ENCODE results near the gene TMEM108.

The TMEM108 gene

DNA sequence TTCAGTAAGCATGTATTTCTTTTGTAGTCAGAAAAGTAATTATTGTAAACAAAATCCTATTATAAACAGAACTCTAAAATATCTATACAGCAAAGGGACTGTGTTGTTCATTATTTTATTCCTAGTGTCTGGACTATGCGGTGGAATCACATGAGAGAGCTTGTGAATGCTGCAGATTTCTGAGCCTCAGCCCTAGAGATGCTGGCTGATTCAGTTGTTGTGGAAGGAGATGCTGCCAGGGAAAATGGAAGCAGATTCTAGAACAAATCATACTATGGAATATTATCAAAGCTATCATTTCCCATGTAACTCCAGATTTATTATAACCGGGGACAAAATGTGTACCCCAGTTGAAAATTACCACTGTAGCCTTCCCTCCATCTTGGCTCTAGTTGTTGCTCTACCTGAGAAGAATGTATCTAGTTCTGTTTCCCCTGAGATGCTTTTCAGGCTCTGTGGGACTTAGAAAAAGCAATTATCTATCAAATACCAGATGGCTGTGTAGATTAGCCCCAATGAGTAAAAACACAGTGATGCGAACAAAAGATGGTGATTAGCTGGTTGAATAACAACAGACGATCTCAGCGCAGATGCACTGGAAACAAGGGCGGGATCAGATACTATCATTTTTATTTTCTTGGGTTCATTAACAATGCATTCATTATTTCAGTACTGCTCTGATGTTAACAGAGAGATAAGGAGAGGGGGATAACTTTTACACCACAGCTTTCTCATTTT, 131.3 kb downstream of the TMEM108 start:
- DNase-seq, result no peak

DNA sequence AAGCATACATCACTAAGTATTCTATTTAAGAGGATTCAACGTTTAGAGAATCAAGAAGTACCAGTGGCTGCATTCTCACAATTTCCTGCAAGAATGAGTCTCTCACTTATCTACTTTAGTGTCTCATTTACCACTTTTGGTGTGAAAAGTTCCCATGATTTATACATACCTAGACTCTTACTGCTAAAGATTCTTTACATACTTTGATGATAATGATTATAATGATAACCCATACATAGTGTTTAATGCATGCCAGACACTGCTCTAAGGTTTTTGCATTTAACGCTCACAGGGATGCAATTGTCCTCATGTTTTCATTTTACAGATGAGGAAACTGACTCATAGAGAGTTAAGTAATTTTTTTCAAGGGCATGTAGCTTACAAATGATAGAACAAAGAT, 133.6 kb downstream of the TMEM108 start:
- DNase-seq, result no peak

DNA sequence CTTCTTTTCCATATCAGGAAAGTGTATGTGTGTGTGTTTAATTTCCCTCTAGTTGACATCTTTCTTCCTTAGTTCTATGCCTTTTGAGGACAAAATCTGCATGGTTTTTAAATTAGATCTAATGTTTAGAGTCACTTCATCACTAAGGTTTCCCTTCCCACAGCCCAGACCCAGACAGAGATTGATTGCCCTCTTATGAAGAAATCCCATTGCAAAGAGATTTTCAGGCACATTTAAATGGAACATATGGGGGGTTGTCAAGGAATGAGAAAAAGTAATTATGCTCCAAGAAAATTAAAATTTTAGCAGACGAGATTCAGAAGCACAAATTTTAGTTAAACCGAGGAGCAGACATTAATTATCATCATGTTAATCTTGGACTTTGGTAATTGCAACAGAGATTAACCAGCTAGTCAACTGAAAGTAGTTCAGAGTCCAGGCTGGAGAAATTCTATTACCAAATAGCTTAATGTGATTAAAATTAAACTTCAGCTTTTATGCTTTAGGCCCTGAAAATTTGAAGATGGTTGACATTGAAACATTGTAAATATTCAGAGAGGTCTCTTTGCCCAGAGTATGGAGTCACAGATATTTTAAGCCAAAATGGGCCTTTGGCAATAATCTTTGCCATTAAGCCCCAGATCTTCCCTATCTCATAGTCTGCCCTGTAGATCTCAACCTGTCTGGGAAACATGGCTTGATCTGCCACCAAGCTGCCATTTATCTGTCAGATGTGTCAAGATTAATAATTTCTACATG, 143.4 kb downstream of the TMEM108 start:
- DNase-seq, result no peak

DNA sequence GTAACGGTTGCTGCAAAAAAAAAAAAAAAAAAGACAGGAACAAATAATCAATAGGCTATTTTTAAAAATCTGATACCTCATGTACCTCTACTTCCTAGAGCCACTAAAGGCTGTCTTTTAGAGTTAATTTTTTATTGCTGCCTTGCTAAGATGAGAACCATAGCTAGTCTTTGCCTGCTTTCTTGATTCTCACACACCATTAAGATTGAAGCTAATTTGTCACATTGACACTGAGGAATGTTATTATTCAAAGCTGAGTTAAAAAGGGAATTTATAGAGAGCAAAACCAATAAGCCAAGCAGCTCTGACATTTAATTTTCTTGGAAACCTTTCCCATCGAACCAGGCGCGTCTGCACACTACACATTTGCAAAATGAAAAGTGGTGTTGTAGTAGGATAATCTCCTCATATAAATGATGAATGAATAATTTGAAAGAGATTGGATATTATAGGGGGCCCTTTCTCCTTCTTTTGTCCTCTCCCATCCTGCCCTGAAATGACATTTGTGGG, 149.7 kb downstream of the TMEM108 start:
- DNase-seq, result no peak

DNA sequence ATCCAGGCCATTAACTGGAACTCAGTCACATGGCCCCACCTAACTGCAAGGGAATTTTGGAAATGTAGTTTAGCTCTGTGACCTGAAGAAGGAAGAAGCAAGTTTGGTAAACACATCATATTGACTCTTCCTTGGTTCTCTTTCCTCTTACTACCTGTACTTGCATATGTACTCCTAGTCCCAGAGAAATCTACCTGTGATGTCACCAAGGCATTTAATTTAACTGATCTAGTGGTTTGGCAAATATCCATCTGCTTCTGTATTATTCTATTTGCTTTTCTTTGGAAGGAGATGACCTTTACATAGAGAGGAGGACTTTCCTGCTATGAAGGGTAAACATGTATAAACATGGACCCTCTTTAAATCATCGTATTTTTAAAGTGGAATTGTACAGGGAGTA, 150.8 kb downstream of the TMEM108 start:
- DNase-seq, result no peak

DNA sequence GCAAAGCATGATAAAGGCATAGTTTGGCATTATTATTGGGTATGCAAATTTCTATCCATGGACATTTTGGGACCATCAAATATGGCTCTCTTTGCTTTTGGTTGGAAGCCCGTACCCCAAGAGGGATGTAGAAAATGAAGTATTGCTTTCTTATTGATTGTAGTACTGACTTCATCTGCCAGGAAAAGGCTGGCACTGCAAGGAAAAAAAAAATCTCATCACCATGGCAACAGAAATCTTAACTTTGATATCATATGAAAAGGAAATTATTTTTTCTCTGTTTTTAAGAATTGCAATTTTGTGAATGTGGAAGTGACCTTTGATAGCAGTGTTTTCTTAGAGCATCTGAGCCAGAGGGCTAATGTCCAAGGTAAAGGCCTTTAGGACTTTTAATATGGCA, 151.7 kb downstream of the TMEM108 start:
- no peak for DNase-seq

DNA sequence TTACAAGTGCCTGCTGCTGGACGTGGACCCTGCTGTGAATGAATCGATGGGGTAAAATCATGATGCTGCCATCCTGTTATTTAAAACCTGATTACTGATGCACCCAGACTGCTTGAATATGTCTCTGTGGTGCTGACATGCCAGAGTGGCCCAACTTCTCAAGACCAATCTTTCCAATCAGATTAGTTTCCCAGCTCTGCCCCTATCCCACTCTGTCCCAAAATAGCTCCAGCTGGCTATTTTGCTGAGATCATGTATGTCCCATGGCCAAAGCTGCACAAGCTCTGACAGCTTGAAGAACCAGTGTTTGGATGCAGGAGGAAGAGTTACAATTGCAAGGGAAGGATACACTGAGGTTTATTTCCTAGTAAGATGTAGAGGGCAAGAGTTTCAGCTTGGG, 153.6 kb downstream of the TMEM108 start:
- no peak for DNase-seq

DNA sequence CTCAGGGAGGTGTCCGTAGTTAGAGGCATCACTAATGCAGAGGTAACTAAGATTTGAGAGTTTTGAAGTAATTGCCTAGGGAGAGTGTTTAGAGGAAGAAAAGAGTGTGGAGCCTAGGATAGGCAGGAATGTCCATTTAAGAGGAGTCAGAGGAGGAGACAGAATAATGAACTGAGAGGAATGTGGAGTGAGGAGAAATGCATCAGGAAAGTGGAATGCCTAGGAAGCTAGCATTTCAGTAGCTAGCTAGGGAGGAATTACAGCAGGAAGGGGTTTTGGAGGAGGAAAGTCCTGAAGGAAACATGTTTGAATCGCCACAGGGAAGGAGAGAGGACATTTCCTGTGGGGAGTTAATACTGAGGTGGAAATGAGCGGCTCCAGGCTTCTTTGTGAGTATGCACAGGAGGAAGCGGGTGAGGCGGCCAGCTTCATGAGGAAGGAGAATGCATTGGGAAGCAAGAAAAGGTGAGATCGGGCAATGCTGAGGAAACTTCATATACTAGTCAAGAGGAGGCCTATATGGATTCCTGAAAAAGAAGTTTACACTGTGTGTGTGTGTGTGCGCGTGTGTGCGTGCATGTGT, 154.3 kb downstream of the TMEM108 start:
- DNase-seq, result no peak

DNA sequence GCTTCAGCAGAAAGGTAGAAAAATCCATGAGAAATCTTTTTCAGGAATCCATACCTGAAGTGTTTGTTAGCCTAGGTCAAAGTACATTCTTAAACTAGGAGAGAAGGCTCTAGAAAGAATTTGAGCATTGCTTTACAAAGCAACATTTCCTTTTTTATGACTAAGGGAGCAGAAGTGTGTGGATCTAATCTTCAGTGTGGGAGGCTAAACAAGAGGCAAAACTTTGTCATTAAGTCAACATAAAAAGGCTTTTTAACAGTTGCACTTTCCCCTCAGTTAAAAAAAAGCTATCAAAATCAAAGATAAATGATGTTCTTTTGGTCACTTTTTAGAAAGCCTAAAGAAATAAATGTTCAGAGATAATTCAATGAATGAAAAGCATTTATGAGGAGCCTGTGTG, 154.8 kb downstream of the TMEM108 start:
- DNase-seq, result no peak

DNA sequence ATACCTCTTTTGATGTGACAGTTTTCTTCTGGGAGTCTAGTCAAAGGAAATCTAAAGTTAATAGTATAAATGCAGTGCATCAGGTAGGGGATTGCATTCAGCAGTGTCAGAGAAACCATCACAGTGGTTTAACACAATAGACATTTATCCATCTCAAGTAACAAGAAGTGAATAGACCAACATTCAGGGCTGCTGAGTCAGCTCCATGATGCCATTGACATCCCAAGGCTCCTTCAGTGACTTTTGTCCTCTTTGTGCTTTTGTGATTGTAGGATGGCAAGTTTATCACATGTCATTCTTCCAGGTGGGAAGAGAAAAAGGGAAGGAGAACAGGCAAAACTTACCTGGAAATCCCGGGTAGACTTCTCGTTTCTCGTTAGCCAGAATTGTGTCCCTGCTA, 158.3 kb downstream of the TMEM108 start:
- no peak for DNase-seq

DNA sequence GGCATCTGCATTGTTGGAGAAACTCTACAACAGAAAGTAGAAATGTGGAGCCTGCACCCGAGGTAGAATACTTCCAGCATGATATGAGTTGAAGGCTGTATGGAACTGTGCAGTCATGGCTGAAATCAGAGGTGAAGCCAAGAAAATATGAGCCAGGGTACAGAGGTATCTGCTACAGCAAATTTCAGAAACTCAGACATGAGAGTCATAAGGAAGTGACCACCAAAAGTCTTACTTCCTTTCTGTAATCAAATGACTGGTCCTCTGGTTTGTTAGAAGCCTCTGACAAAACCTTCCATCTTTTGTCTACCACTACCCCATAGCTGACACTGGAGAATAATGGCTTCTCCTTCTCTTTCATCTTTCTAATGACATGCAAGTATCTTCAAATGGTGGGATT, 159.4 kb downstream of the TMEM108 start:
- DNase-seq, result no peak

DNA sequence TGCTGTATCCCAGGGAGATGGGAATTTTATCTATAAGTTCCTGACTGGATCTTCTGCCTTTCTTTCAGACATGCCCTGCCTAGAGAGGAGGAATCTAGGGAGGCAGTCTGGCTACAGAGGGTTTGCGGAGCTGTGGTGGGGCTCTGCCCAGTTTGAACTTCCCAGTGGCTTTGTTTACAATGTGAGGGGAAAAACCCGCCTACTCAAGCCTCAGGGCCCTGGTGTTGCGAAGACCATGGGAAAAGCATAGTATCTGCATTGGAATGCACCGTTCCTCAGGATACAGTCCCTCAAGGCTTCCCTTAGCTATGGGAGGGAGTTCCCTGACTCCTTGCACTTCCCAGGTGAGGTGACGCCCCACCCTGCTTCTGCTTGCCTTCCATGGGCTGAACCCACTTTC, 168.7 kb downstream of the TMEM108 start:
- no peak for DNase-seq

DNA sequence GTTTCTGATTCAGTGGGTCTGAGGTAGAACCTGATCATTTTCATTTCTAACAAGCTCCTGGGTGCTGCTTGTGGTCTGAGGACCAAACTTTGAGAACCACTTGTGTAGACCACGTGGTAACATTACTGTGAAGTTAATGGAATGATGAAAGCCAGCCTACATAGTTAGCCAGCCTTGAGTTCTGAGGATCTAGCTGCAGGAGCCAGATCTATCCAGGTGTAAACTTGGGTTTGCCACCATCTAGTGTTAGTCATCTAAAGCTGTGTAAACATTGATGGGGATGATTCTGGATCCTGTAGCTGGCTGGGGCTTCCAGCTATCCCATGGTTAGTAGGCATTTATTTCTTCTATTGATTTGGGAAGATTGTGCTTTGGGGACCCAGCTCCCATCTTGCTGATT, 170.0 kb downstream of the TMEM108 start:
- DNase-seq, result no peak

DNA sequence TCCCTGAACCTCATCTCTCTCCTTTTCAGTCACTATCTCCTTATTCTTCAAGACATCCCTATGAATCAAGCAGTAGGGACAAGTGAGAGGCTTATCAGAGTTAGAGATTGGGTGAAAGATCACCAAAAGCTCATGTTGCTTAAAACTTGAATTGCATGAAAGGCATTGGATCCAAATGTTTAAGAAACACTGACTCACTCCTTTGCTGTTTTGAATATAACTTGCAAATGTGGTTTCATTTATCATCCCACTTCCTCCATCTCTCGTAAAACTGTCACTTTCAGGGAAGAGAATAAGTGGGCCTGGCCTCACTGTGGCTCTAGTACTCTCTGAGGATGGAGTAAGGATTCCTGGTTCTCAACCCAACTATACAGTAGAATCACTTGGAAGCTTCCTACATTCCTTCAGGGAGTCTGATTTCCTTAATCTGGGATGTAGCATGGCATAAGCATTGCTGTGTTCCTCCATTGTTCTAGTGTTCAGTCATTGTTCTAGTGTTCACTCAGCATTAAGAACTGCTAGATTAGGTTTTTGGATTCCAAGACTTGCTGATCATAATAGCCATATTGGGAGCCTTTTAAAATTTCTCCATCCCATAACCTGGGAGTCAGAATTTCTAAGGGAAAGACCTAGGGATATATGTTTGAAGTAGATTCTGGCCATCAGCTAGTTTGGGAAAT, 171.8 kb downstream of the TMEM108 start:
- DNase-seq, result no peak

DNA sequence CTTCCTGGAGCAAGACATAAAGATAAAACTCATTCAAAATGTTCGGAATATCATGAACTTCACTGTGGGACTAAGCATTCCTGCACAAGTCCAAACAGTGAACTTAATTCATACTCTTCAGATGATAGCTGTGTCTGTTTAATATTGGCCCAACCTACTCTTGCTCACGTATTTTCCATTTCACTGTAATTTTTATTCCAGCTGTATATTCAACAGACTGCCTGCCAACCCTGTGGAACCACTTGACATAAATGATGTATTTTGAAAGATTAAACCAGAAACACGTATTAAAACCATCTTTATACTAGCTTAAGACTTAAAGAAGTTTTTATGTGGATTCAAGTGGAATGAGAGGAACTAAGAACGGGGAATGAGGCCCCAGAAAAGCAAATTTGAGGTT, 172.5 kb downstream of the TMEM108 start:
- no peak for DNase-seq

DNA sequence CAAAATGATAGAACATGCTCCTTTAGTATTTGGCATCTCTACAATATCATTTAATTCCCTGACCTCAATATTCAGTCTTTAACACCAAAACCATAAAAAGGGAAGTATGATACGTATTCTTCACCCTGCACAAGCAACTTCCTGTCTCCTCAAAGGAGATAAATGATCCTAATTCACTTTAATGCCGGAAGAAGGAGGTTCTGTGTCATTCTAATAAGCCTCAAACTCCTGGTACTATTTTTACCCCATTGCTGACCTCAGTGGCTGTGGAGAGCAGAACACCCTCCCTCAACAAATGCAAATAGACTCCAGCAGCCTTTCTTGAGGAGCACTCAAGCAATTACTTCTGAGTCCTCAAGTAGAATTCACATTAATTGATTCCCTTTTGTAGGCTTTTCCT, 173.3 kb downstream of the TMEM108 start:
- no peak for DNase-seq

DNA sequence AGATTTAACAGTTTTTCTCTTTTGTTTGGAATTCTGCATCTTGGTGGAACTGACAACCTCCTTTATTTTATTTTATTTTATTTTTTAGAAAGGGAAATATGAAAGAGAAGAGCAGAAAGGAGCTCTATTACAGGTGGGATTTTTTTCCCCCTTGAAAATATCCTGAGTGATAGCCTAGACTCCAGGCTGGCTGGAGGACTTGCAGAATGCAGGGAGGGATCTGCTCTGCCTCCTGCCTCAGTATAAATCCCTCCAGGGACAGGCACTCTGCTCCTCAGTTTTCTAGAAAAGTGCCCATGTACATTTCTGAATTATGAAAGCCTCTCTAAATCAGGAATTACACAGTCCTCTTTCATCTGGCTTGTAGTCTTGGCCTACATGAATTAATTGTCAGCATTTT, 173.7 kb downstream of the TMEM108 start:
- DNase-seq, result no peak

DNA sequence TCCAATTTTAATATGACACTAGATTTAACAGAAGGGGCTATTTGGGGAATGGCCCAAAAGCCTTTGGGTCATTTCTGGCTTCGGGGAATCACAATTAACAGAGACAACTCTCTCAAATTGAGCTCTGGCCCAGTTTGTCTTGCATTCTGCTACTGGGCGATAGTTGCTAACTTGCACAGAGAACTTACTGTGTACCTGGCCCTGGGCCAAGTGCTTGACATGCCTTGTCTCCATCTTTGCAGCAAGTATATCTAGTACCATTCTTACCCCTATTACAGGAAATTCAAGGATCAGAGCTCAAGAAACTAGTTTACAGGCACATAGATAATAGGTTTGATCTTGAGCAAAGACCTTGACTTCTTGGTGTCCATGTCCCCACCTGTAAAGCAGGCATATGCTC, 175.7 kb downstream of the TMEM108 start:
- no peak for DNase-seq

DNA sequence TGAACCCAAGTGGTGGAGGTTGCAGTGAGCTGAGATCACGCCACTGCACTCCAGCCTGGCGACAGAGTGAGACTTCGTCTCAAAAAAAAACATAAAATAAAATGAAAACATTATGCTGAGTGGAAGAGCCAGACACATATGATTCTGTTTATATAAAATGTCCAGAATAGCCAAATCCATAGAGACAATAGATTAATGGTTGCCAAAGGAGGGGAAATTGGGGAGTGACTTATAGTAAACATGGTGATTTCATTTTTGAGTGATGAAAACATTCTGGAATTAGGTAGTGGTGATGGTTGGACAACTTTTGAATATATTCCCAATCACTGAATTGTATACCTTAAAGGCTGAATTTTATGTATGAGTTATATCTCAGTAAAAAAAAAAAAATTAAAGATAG, 189.6 kb downstream of the TMEM108 start:
- no peak for DNase-seq

DNA sequence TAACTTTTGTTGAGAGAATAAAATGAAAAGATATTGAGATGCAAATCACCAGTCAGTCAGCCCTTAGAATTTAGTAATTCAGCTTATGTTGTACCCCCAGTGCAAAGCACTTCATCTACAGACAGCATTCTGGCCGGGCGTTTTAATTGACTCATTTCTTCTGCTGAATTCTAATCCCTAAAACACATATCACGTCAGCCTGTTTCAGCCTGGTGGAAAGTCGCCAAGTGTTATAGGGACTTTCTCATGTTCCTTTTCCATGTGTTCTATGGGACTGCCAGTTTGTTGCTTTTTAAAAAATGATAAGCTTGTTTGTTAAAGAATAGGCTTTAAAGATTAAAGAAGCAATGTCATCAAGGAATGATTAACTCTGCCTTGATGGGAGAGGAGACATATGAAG, 192.0 kb downstream of the TMEM108 start:
- no peak for DNase-seq

DNA sequence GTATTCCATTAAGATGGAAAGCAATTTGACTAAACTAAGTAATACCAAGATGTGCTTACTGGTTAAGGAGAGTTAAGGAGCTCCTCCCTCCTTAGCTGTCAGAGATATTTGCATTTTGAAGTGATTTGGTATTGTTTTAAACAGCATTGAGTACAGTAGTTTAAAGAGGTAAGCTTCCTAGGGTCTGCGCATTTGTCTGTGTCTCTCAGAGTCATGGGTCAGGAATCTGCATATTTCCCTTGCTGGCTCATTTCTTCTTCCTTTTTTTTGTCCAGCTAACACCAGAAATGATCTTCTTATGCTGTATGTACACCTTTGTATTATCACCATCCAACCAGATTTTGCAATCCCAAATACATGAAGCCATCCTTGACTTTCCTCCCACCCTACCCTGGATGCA, 198.7 kb downstream of the TMEM108 start:
- no peak for DNase-seq

DNA sequence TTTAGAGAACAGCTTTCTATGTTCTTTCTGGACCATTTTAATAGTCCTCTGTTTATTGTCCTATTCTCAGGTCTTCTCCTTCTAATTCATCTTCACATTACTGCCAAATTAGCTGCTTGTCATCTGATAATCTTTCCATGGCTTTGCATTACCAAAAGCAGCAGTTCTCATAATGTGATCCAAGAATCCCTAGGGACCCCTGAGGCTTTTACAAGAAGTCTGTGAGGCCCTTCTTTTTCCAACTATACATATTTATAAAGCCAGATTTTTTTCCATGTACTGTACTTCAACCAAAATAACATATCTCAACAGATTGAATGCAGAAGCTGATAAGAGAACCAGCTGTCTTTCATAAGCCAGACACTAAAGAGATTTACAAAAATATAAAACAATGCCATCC, 199.2 kb downstream of the TMEM108 start:
- no peak for DNase-seq

DNA sequence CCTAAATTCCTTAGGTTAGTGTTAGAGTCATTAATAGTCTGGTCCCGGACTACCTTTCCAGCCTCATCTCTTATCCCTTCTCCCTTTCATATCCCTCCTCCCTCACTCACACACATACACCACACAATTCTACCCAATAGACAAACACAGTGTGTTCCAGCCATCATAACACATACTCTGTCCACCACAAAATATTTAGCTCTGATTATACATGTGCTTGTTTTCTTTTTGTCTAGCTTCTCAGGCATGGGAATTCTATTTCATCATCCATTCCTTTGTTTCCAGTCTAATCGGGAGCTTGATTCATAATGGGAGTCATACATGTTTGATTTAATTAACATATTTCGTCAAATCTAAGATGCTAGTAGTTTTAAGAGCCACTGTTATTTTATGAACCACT, 199.8 kb downstream of the TMEM108 start:
- no peak for DNase-seq

DNA sequence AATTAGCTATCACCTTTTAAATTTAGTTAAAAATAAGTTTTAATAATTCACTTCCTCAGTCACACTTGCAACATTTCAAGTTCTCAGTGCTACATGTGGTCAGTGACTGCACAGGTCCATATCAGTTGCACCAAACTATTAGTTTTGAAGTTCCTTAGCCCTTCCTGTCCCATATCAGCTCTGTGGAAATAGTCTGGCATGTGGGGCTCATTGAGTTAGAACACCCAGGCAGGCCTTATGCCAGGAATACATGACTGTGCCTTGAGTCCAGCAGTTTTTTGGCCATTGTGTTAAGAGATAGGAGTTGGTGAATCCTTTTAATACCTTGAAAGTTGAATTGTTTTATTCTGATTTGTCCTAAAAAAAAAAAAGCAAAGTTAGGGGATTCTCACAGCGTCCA, 207.9 kb downstream of the TMEM108 start:
- DNase-seq, result no peak

Measured in amniotic stem cell (primary cell).